ENCODE data around the gene TMCO2.
"Not testable (repeated sequence)": the region's sequence is repeated elsewhere in the genome, so short reads cannot be mapped to it uniquely, and the experiment has no call there.

The TMCO2 gene

DNA sequence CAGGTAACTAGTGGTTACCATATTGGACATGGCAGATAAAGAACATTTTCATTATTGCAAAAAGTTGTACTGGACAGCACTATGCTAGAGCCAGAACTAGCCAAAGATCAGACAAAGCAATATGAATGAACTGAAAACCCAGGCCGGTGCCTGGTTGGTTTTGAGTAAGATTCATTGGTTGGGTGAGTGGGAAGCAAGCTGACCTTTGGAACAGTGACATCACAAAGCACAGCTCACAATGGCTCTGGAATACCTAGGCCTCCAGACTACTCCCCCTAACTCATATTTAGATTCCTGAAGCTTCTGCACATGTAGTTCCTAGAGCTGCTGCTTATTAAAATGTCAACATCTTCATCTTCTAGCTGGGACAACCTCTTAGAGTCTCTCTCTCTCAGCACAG, at the start of gene TMCO2:
Gene TMCO2 (plus strand): TSS at position 283 of the 400 bp plus-strand sequence. CDS start 57 bp downstream, at position 340.
- no peak for DNase-seq

DNA sequence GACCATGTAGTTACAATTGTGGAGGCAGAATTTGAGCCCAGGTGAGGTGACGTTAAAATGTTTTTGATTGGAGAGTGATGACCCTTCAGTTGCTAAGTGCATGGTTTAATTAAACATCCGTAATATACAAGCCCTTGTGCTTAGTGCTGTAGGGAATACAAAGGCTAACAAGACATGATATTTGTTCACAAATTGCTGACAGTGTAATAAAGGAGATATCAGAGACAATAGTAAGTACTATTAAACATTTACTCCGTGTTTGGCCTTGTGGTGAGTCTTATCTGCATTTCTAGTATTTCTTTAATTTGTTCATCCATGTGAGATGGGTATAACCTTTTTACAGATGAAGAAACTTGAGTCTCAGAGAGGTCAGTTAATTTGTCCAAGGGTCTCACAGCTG, 48.6 kb upstream of the TMCO2 start:
- no peak for DNase-seq

- no peak for DNase-seq
These were observed 42.9 kb upstream of the TMCO2 start for GRCh38 chr1:40204856-40205255.

- no peak for DNase-seq
These were observed 37.1 kb upstream of the TMCO2 start for GRCh38 chr1:40210511-40211204.

DNA sequence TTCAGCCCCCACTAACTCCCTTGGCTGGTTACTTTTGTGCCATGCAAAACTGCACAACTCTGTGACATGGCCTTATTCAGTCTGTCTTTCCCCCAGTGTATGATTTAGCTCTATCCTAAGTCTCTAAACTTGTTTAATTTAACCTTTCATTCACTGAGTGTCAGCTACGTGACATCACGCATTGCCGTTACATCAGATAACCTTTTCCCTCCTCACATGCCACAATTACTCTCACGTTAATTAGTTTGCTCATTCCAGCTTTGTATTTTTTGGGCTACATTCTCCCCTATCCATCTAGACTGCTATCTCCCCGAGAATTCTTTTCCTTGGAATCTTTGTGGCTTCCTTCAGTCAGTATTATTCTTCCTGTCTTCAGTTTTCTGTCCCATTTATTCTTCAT, 29.4 kb upstream of the TMCO2 start:
- DNase-seq, result no peak

DNA sequence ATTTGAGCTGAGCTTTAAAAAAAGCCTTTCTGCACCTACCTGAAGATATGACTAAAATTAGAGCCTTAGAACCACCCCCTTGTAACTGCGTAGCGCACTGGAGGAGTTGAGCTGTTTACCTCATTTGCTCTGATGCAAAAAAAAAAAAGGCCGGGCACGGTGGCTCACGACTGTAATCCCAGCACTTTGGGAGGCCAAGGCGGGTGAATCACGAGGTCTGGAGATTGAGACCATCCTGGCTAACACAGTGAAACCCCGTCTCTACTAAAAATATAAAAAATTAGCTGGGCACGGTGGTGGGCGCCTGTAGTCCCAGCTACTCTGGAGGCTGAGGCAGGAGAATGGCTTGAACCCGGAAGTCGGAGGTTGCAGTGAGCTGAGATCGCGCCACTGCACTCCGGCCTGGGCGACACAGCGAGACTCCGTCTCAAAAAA, 26.2 kb upstream of the TMCO2 start:
- not testable (repeated sequence) for DNase-seq

DNA sequence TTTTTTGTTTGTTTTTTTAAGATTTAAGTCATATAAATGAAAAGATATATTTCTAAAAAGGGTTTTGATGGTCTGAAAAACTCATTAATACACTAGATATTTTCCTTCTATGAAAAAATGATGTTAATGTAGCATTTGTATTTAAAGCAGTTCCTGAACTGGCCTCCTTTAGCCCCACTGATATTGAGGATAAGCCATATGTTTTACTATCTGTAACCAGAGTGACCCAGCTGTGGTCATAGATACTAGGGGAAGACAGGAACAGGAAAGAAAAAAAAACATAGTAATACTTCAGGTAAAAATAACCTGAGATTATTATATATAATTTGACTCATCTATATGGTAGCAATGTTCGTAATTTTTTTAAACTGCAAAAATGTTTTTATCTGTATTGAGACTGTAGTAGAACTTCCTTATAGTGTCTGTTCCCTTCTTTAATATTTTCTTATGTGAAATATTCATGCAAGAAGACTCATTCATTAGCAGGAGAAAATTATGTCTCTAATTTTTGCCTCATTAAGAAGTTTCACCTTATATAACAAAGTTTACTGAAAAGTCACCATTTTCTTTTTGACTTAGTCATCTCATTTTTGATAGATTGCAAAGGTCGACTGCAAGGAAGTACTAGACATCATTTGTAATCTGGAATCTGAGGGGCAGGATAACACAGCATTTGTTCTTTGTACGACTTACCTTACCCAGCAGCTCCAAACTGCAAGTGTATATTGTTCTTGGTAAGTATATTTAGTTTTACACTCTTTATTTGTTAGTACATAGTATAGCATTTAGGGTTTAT, 25.6 kb upstream of the TMCO2 start:
- DNase-seq, result no peak

- DNase-seq, result no peak
These were observed 23.7 kb upstream of the TMCO2 start for GRCh38 chr1:40224040-40224439.

GRCh38 chr1:40226192-40226591, 21.5 kb upstream of the TMCO2 start:
- no peak for DNase-seq

- no peak for DNase-seq
These were observed 15.3 kb upstream of the TMCO2 start for GRCh38 chr1:40232444-40232843.

GRCh38 chr1:40239626-40240025, 8.1 kb upstream of the TMCO2 start:
- DNase-seq, result no peak

GRCh38 chr1:40240390-40240789, 7.3 kb upstream of the TMCO2 start:
- DNase-seq, result no peak

DNA sequence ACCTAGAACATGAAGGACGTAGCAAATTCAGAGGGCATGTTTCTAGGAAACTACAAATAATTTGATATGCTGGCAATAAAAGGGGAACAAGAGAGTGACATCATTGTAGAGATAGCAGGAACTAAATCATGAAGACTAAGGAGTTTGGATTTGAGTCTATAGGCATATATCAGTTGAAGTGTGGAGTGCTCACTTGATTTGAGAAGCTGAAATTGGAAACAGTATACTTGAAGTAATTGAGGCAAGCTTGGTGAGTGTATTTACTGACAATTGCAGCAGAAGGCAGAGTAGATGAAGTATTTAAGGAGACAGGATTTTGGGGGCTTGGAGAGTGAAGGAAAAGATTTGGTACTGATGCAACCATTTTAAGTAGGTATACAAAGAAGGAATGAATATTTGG, 6.4 kb upstream of the TMCO2 start:
- no peak for DNase-seq

DNA sequence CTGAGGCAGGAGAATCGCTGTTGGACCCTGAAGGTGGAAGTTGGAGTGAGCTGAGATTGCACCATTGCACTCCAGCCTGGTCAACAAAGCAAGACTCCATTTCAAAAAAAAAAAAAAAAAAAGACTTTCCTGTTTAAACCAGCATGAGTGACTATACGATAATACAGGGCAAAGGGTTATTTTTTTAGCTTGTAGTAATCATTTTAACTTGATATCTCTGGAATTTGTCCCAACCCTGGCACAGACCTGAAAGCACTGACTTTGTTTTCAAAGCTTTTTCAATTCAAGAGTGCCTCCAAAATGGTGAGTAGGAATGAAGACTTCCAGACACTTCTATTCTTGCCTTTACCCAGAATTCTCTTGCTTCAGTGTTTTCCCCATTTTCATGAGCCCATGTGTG, 4.4 kb upstream of the TMCO2 start:
- no peak for DNase-seq

DNA sequence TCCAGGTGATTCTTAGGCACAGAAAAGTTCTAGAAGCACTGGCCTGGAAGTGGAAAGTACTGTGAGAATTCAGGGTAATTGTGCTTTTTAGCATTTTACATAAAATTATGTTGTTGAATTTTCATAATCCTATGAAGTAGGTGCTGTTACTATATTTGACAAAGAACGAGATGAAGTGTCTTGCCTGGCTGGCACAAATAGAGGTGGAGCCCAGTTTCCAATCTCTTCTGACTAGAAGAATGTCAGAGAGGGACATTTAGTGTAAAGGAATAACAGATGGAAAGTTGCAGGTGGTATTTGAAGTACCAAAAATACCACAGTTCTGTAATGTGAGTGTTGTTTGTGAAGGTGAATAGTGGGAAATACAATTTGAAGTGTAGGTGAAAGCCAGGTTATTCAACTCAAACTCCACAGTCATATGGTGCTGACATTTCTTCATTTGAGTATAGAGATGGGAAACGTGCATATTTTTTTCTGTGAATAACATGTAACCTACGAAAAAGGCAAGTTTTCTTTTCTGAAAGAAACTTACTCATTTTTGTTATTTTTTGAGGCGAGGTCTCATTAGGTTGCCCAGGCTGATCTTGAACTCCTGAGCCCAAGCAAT, 3.5 kb upstream of the TMCO2 start:
- DNase-seq, result no peak

- DNase-seq, result no peak
These were observed 2.1 kb upstream of the TMCO2 start for GRCh38 chr1:40245686-40246085.

DNA sequence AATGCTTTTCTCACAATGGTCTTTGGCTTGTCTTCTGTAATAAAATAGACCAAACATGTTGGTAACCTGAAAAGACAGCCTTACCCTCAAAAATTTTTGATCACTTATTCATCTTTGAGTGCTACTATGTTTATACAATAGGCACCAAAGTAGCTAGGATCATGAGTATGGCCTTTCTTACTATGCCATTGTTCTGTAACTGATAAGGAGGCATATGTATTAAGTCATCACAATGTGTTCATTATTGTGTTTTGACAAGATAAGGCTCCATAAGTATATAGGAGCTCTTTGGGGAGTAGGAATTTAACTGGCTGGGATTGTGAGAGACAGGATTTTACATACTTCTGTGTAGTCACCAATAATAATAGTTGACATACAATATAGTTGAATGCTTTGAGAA, 675 bp downstream of the TMCO2 start:
- DNase-seq, result no peak

GRCh38 chr1:40251456-40251855, 3.7 kb downstream of the TMCO2 start:
- DNase-seq, result no peak

GRCh38 chr1:40252601-40253000, 4.9 kb downstream of the TMCO2 start:
- DNase-seq, result no peak

- no peak for DNase-seq
These were observed 7.5 kb downstream of the TMCO2 start for GRCh38 chr1:40255231-40255630.

- no peak for DNase-seq
These were observed 8.8 kb downstream of the TMCO2 start for GRCh38 chr1:40256401-40257084.

GRCh38 chr1:40257313-40257687, 9.6 kb downstream of the TMCO2 start:
- DNase-seq, result no peak

DNA sequence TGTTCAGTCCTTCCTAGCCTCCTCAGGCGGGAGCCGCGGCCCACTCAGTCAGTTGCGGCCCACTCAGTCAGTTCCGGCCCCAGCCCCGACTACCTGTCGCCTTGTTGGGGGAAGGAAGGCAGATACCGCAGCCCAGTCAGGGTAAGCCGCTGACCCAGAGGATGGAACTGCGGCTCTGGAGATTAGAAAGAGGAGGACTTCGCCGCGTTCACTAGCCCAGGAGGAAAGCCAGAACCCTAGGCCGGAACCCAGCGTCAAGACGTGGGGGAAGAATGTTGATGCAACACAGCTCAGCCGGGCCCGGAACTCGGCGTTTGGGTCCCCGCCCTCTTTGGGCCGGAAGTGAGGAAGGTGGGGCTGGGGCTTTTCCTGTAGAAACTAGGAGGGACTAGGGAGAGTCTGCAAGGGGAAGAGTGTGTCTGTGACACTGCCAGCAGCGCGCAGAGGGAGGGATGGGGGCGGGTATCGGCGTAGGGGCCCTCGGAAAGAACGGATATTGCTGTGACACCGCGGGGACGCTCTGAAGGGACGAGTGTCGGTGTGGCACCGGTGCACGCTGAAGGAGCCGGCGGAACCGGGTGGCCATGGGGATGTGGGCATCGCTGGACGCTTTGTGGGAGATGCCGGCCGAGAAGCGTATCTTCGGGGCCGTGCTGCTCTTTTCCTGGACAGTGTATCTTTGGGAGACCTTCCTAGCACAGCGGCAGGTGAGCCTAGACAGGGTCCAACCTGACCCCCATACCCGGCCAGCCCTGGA, 10.1 kb downstream of the TMCO2 start, which contains the start of gene ZMPSTE24:
Gene ZMPSTE24 (plus strand): TSS at position 549 of the 757 bp plus-strand sequence. CDS start 36 bp downstream, at position 585.
- DNase-seq, result peak; percentile 80
